ENCODE results near the gene TAOK3.
"Not testable (repeated sequence)": the region's sequence is repeated elsewhere in the genome, so short reads cannot be mapped to it uniquely, and the experiment has no call there.

Gene TAOK3

DNA sequence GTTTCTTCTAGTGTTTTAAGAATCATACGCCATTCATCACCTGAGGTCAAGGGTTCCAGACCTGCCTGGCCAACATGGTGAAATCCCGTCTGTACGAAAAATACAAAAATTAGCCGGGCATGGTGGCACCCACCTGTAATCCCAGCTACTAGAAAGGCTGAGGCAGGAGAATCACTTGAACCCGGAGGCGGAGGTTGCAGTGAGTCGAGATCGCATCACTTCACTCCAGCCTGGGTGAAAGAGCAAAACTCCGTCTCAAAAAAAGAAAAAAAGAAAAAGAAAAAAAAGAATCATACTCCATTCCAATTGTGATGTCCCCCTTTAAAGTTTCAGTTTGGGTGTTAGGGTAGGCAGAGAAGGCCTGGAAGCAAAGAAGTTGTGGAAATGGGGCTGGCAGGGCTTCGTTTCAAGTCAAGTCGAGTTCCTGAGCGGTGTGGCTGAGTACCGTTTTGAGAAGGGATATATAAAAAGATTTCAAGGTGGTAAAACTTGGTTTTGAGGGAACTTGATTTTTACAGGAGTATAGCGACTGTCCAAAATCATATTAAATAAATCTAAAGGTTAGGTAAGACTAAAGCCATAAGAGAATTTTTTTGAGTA, 1.5 kb upstream of the TAOK3 start:
- DNase-seq (ENCODE audit: low read depth in 2 of 2, low spot score in 1 of 2): no peak

DNA sequence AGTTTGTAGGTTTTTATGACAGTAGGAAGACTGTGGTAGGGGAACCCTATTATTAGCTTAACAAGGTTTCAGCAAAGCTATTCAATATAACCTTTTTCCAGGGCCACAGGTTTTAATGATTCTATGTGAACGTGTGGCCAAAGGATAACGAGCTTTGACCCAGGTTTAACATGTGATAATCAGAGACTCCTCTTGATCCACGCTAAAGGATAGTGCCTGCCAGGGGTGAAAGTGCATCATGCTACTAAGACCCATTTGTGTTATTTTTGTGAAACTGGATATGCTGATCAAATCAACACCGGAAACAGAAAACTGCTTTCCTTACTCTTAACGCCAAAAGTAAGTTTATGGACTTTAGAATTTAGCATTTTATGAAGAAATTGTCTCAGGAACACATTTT, 909 bp upstream of the TAOK3 start:
- DNase-seq (ENCODE audit: low read depth in 2 of 2, low spot score in 1 of 2): no peak

DNA sequence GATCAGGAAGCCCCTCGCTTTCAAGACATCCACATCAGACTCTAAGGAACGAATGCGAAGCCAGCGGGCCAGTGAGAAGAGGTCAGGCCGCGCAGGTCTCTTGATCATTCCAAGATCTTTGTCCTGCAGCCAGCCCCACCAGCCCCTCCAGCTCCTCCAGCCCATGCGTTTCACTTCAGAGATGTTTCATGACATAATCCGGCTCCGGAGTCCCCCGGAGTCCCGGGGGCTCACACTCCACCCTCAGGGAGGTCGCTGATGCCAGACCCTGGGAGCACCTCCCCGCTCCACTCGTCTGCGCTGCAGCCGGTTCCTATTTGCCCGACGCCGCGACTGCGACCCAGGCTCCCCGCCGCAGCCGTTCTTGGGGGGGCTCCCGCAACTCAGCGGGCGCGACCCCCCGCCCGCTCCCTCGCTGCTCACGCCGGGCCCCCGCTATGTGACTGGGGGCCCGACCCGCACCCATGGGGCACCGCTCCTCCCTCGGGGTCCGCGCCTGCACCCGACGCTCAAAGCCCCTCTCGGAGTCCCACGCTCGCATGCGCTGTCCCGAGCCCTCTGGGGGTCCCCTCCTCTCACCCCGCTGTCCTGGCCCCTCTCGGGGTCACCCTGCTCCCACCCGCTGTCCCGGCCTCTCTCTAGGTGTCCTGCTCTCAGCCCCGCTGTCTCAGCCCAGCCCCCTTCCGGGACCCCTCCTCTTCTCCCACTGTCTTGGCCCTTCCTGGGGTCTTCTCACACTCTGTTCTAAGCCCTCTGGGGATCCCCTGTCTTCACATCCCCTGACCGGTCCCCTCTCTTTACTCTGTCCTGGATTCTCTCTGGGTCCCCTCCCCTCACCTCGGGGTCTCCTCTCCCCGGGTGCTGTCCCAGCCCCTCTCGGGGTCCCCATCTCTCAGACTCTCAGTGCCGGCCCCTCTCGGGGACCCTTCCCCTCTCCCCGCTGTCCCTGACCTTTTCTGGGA, 1.1 kb downstream of the TAOK3 start:
- DNase-seq (ENCODE audit: low read depth in 2 of 2, low spot score in 1 of 2): no peak

- no peak for DNase-seq (ENCODE audit: low read depth in 2 of 2, low spot score in 1 of 2)
These were observed 2.1 kb downstream of the TAOK3 start for GRCh38 chr12:118370601-118371000.

DNA sequence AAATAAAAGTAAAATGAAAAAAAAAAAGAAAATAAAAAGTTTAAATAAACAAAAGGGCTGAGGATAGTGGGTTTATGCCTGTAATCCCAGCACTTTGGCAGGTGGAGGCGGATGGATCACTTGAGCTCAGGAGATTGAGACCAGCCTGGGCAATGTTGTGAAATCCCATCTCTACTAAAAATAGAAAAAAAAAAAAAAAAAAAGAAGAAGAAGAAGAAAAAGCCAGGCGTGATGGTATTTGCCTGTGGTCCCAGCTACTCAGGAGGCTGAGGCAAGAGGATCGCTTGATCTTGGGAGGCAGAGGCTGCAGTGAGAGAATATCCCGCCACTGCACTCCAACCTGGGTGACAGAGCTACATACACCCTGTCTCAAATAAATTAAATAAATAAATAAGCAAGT, 3.9 kb downstream of the TAOK3 start:
- no peak for DNase-seq (ENCODE audit: low read depth in 2 of 2, low spot score in 1 of 2)

GRCh38 chr12:118361889-118362288, 10.8 kb downstream of the TAOK3 start:
- no peak for DNase-seq (ENCODE audit: low read depth in 2 of 2, low spot score in 1 of 2)

DNA sequence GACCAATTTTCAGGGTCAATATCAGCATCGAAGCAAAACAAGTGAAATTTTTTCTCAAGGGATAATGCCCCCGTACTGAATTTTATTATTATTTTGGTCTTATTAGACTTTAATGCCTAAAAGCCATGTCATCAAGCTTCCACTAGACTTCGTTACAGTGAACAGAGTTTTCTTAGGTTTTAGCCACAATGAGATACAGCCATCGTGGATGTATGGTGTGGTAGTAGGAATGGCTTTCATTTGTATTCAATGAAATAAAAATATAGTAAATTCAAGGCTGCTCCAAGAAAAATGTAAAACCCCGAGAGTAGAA, 11.7 kb downstream of the TAOK3 start:
- no peak for DNase-seq (ENCODE audit: low read depth in 2 of 2, low spot score in 1 of 2)

DNA sequence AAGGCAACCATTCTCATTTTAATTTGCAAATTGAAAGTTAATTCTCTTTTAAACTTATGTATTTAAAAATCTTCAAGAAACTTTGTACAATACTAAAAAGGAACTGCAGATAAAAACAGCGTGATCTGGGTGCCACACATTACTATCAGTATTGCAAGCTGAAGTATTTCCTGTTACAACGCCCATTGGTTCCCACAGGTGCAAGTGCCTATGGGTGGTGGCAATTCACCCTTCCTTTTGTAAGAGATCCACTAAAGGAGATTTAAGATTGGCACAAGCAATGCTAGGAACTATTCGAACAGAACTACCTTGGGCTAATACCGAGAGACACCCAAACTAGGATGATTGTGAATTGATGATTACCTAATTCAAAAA, 13.2 kb downstream of the TAOK3 start:
- DNase-seq (ENCODE audit: low read depth in 2 of 2, low spot score in 1 of 2): no peak

- no peak for DNase-seq (ENCODE audit: low read depth in 2 of 2, low spot score in 1 of 2)
These were observed 13.8 kb downstream of the TAOK3 start for GRCh38 chr12:118358612-118359540.

DNA sequence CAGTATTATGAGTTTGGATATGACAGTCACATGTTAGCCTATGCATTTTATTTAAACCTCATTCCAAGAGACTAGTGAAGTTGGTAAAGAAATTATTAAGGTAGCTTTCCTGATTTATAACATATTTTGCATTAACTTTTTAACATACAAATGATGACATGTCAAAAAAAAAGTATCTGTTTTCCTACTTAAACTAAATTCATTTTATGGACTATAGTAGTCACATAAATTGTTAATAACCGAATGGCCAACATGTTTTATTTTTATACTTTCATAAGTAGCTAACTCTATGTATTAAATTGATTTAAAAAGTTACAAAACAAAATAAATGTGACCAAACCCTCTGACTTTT, 14.7 kb downstream of the TAOK3 start:
- DNase-seq (ENCODE audit: low read depth in 2 of 2, low spot score in 1 of 2): no peak

DNA sequence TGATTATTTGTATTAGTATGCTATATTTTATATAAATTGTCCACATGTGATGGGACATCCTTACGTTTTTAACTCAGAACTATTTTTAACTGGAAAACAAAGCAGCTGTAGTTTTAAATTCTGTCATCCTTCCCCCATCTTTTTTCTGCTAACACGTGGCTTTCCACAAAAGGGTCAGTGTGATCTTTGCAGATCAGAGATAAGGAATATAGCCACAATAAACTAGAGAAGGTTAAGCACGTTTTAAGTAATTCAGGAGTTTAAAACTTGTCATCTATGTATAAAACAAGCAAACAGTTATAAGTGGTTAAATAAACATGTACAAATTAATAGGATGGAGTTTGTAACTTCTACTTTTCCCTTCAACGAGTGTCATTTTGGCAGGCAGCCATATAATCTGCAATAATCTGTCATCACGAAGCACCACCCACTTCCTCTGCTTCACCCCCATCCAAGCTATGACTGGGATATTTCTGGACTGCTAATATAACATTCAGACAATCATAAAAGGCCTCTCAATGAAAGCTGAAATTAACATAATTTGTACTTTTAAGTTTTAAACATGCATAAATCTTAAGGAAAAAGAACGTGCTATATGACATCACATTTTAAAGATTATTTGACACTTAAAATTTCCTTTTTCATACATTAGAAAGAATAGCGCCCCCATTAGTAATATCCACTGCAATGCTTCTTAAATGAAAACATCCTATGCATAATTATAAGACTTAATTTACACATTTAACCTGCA, 15.3 kb downstream of the TAOK3 start:
- peak; percentile 13 to 28 for DNase-seq (ENCODE audit: low read depth in 2 of 2, low spot score in 1 of 2)

DNA sequence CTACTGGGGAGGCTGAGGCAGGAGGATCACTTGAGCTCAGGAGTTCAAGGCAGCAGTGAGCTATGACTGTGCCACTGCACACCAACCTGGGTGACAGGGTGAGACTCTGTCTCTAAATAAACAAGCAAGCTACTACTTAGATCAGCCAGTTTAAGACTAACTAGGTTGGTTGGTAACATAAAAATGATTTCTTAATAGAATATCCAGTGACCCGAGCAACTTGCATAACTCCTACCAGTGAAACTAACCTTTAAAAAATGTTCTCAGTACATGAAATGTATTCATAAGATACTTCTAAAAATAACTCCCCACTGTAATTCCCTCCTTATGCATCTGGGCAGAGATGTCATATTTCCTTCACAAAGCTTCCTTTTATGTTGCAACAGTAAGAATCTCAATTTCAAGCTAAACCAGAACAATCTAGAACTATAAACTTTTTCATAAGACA, 15.9 kb downstream of the TAOK3 start:
- no peak for DNase-seq (ENCODE audit: low read depth in 2 of 2, low spot score in 1 of 2)

GRCh38 chr12:118355843-118356242, 16.9 kb downstream of the TAOK3 start:
- no peak for DNase-seq (ENCODE audit: low read depth in 2 of 2, low spot score in 1 of 2)

DNA sequence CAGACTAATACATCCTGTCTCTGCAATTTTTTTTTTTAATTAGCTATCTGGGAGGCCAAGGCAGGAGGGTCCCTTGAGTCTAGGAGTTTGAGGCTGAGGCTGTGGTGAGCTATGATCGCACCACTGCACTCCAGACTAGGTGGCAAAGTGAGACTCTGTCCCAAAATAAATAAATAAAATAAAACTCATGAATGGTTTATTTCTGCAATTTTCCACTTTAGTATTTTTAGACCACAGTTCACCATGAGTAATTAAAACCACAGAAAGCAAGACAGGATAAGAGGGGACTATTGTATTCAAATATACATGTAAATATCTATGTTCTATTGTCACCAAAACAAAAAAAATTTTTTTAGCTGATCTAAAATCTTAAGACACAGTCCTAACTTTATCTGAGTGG, 17.8 kb downstream of the TAOK3 start:
- no peak for DNase-seq (ENCODE audit: low read depth in 2 of 2, low spot score in 1 of 2)

DNA sequence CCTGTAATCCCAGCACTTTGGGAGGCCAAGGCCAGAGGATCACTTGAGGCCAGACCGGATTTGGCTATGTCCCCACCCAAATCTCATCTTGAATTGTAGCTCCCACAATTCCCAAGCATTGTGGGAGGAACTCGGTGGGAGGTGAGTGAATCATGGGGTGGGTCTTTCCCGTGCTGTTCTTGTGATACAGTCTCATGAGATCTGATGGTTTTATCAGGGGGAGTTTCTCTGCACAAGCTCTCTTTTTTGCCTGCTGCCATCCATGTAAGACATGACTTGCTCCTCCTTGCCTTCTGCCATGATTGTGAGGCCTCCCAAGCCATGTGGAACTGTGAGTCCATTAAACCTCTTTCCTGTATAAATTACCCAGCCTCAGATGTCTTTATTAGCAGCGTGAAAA, 18.2 kb downstream of the TAOK3 start:
- not testable (repeated sequence) for DNase-seq (ENCODE audit: low read depth in 2 of 2, low spot score in 1 of 2)

DNA sequence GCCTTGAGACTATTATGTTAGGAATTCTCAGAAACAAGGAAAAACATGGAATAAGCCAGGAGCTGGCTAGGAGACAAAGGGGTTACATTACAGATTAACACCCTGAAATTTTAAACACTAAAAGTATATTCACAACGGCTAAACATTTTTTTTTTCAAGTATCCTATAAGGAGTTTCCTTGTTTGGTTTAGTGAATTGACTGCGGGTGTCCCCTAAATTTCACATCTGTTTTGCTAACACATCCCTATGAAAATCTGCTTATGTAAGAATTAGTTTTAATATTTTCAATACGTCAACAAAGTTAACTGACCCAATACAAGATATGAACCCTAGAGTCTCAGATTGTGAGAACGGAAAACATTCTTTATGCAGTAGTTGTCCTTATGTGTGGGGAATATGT, 19.0 kb downstream of the TAOK3 start:
- DNase-seq (ENCODE audit: low read depth in 2 of 2, low spot score in 1 of 2): no peak

DNA sequence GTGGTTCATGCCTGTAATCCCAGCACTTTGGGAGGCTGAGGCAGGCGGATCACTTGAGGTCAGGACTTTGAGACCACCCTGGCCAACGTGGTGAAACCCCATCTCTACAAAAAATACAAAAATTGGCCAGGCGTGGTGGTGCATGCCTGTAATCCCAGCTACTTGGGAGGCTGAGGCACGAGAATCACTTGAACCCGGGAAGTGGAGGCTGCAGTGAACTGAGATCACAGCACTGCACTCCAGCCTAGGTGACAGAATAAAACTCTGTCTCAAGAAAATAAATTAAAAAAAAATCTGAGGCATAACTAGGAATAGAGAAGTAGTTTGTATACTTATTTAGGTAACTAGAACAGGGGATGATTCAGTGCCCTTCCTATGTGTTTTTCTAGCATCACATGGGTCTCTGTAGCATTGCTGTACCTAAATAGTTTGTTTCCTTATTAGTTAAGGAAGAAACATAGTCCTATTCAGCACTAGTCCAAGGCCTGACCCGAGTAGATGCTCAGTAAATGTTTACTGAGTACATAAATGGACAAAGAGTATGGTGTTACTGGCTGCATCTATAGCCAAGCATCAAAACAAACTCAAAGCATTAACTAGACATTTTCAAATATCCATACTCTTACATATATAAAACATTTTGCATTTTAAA, 21.7 kb downstream of the TAOK3 start:
- DNase-seq (ENCODE audit: low read depth in 2 of 2, low spot score in 1 of 2): no peak

DNA sequence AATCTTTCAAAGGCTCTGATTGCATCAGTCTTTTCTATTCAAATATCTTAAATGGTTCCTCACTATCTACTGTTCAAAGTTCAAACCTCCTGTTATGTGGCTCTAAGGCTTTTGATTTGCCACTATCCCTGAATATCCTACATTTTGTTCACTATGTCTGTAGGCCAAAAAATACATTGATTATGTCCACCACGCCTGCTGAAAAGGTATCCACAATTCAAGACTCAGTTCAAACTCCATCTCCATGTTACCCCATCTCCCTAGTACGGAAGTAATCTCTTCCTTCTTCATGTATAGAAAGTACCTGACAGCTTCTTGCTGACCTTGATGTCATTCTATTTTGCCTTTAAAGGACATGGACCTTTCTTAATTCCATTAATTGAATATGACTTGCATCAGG, 24.8 kb downstream of the TAOK3 start:
- no peak for DNase-seq (ENCODE audit: low read depth in 2 of 2, low spot score in 1 of 2)

DNA sequence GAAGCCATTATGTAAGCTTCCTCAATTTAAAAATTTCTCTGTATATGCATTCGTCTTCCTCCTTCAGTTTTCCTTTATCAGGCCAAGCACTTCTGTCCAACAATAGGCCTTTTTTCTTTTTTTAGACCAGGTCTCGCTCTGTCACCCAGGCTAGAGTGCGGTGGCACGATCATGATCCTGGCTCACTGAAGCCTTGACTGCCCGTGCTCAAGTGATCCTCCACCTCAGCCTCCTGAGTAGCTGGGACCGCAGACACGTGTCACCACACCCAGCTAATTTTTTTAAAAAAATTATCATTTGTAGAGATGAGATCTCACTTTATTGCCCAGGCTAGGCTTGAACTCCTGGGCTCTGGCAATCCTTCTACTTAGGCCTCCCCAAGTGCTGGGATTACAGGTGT, 25.8 kb downstream of the TAOK3 start:
- no peak for DNase-seq (ENCODE audit: low read depth in 2 of 2, low spot score in 1 of 2)

DNA sequence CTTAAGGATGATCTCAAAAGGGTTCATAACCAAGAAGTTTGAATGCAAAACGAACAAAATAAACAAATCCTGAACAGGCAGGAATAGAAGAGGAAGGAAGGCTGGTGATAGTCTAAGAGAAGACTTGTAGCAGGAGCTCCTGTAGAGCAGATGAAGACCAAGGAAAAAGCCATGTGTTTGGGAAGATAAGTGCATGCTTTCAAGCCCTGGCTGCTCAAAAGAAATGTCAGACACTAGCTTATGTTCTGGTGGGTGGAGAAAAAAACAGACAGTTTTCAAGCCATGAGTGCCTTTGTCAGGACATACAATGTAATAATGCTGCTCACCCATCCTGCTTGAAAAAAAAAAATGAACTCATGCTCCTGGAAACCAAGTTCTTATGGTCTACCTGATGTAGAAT, 27.4 kb downstream of the TAOK3 start:
- no peak for DNase-seq (ENCODE audit: low read depth in 2 of 2, low spot score in 1 of 2)

DNA sequence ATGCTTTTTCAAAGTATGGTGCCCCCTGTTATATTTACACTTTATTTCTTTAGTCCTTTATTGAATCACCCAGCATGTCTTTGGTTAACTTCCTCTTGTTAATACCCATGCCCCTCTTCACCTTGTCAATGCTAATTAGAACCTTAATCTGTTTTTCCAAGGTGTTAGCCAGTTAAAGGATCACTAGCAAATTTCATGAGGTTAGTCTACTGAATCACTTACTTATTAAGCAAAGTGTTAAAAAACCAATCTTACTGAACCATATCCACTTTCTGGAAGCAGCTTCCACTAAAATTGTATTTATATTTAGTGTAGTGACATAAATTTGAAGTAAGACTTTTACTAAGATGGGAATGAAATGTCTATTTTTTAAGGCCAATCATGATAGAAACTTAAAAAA, 27.9 kb downstream of the TAOK3 start:
- DNase-seq (ENCODE audit: low read depth in 2 of 2, low spot score in 1 of 2): no peak
